GM18909 (cell line): ENCODE data around the gene SMPD3.

ENCODE experiments used
- ATAC-seq: cut with Tn5 transposase; IDR thresholded peaks from one replicate; pipeline ENCODE4 v1.9.1; 2021; ENCODE audit warnings: mild to moderate bottlenecking; ENCODE audit not compliant: unreplicated experiment, poor library complexity

The SMPD3 gene

GRCh38 chr16:68445458-68445857 lies 2.9 kb downstream of the SMPD3 start:
- no peak for ATAC-seq

GRCh38 chr16:68444056-68444657 lies 4.2 kb downstream of the SMPD3 start:
- no peak for ATAC-seq

GRCh38 chr16:68436581-68436980 lies 11.7 kb downstream of the SMPD3 start:
- ATAC-seq = no peak

- no peak for ATAC-seq
Observed at GRCh38 chr16:68434624-68435210, 13.6 kb downstream of the SMPD3 start.

GRCh38 chr16:68433316-68433715 lies 15.0 kb downstream of the SMPD3 start:
- no peak for ATAC-seq

- no peak for ATAC-seq
Observed at GRCh38 chr16:68432701-68433100, 15.6 kb downstream of the SMPD3 start.

GRCh38 chr16:68429076-68429854 lies 19.0 kb downstream of the SMPD3 start:
- no peak for ATAC-seq

GRCh38 chr16:68427649-68428303 lies 20.5 kb downstream of the SMPD3 start:
- no peak for ATAC-seq

- no peak for ATAC-seq
Observed at GRCh38 chr16:68426347-68426652, 22.0 kb downstream of the SMPD3 start.

- ATAC-seq = no peak
Observed at GRCh38 chr16:68425498-68426346, 22.6 kb downstream of the SMPD3 start.

GRCh38 chr16:68423771-68424170 lies 24.5 kb downstream of the SMPD3 start:
- ATAC-seq = no peak

GRCh38 chr16:68422396-68422960 lies 25.8 kb downstream of the SMPD3 start:
- no peak for ATAC-seq

- no peak for ATAC-seq
Observed at GRCh38 chr16:68421076-68421475, 27.2 kb downstream of the SMPD3 start.

GRCh38 chr16:68420366-68420942 lies 27.9 kb downstream of the SMPD3 start:
- ATAC-seq = no peak

- ATAC-seq = peak; percentile 75
Observed at GRCh38 chr16:68417711-68418301, 30.5 kb downstream of the SMPD3 start.

GRCh38 chr16:68416057-68417046 lies 32.0 kb downstream of the SMPD3 start:
- no peak for ATAC-seq

- no peak for ATAC-seq
Observed at GRCh38 chr16:68414581-68414980, 33.7 kb downstream of the SMPD3 start.

- no peak for ATAC-seq
Observed at GRCh38 chr16:68412061-68412460, 36.2 kb downstream of the SMPD3 start.
